ENCODE results near the gene IQCK. TPM values are rescaled to one million over a fixed set of nuclear protein-coding genes. Genes with fewer than 3 reads are reported as not detected.

The IQCK gene
- total RNA-seq, 5 donors from 2014 or later (not counting 1 experiment from before 2014, with no cell fraction given) = 1.6 to 3.3 (median 2.0) TPM

DNA sequence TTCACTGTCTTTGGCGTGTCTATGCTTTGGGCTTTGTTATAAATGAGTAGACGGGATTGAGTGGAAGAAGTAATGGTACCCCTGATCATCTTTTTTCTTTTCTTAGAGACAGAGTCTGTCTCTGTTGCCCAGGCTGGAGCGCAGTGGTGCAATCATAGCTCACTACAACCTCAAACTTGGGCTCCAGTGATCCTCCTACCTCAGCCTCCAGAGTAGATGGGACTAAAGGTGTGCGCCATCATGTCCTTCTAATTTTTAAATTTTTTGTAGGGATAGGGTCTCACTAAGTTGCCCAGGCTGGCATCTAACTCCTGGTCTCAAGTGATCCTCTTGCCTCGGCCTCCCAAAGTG is 181.5 kb downstream of the IQCK start:
- H3K4me3 Mint-ChIP-seq = no peak overlapping the region
- no peaks in the 10 kb centered on the region for H3K36me3 Mint-ChIP-seq
- H3K36me3 ChIP-seq (ENCODE audit: control insufficient read depth in 2 of 2, extremely low read depth in 1 of 2, insufficient read depth in 1 of 2, low read length in 1 of 2) = no peaks in the 10 kb centered on the region
- ChIA-PET POLR2A (no interaction called here), CTCF (interaction anchor here (0.6 to 0.8 kb wide), 2 partner anchors 316 to 341 kb away, joined by 3 read pairs; no protein-coding TSS in a partner anchor)
- H3K27ac ChIP-seq (ENCODE audit: low read length) = no peak overlapping the region
- no peak overlapping the region for H3K4me3 ChIP-seq (ENCODE audit: control insufficient read depth in 1 of 2, extremely low read depth in 1 of 2, low read length in 1 of 2)
- no peaks in the 10 kb centered on the region for H3K9me3 ChIP-seq
- peaks cover 8 to 15% of the 10 kb centered on the region in 2 donors for H3K27me3 Mint-ChIP-seq
- H3K27ac Mint-ChIP-seq = no peak overlapping the region
- H3K4me1 ChIP-seq (ENCODE audit: control insufficient read depth in 1 of 2, extremely low read depth in 1 of 2, insufficient read depth in 2 of 2, low read length in 2 of 2) = peaks cover 0 to 5% of the 10 kb centered on the region in 2 experiments
- no peaks in the 10 kb centered on the region for H3K9me3 Mint-ChIP-seq
- peaks cover 0 to 22% of the 10 kb centered on the region in 2 experiments for H3K27me3 ChIP-seq (replicated peaks in 1 of 2; ENCODE audit: control insufficient read depth in 2 of 2, extremely low read depth in 1 of 2, insufficient read depth in 2 of 2, low read length in 1 of 2)
- no CpG with 5 or more reads among the region's 5 CpGs for WGBS (ENCODE audit: insufficient coverage)
- no peak for DNase-seq
- peaks cover 2 to 7% (median 2%) of the 10 kb centered on the region in 3 donors for H3K4me1 Mint-ChIP-seq
- no peak for ATAC-seq (replicated peaks in 1 of 4)

DNA sequence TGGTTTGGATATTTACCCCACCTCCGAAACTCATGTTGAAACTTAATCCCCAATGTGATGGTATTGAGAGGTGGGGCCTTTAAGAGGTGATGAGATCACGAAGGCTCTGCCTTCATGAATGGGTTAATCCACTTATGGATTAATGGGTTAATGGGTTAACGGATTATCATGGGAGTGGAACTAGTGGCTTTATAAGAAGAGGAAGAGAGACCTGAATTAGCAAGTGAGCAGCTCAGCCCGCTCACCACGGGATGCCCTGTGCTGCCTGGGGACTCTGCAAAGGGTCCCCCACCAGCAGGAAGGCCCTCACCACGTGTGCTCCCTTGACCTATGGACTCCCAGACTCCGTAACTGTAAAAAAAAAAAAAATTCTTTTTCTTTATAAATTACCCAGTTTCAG is 183.1 kb downstream of the IQCK start:
- Mint-ChIP-seq H3K27me3 (peaks cover 8 to 15% of the 10 kb centered on the region in 2 donors), H3K36me3 (no peaks in the 10 kb centered on the region), H3K4me1 (peaks cover 2 to 7% (median 2%) of the 10 kb centered on the region in 3 donors), H3K4me3 (no peak overlapping the region), H3K27ac (no peak overlapping the region), H3K9me3 (no peaks in the 10 kb centered on the region)
- Histone ChIP-seq H3K4me3 (ENCODE audit: control insufficient read depth in 1 of 2, extremely low read depth in 1 of 2, low read length in 1 of 2) (no peak overlapping the region), H3K36me3 (ENCODE audit: control insufficient read depth in 2 of 2, extremely low read depth in 1 of 2, insufficient read depth in 1 of 2, low read length in 1 of 2) (no peaks in the 10 kb centered on the region), H3K4me1 (ENCODE audit: control insufficient read depth in 1 of 2, extremely low read depth in 1 of 2, insufficient read depth in 2 of 2, low read length in 2 of 2) (peaks cover 0 to 5% of the 10 kb centered on the region in 2 experiments), H3K9me3 (no peaks in the 10 kb centered on the region), H3K27ac (ENCODE audit: low read length) (no peak overlapping the region), H3K27me3 (replicated peaks in 1 of 2; ENCODE audit: control insufficient read depth in 2 of 2, extremely low read depth in 1 of 2, insufficient read depth in 2 of 2, low read length in 1 of 2) (peaks cover 0 to 22% of the 10 kb centered on the region in 2 experiments)
- DNase-seq (no peak), ATAC-seq (replicated peaks in 1 of 4) (no peak)
- CTCF ChIA-PET = no interaction called here
- POLR2A ChIA-PET = interaction anchor here in 1 of 2 donors (0.7 kb wide), 1 partner anchor 173 kb away, joined by 4 read pairs; no protein-coding TSS in a partner anchor
- 83% methylated on average over 3 of the region's 7 CpGs for WGBS (ENCODE audit: insufficient coverage)

DNA sequence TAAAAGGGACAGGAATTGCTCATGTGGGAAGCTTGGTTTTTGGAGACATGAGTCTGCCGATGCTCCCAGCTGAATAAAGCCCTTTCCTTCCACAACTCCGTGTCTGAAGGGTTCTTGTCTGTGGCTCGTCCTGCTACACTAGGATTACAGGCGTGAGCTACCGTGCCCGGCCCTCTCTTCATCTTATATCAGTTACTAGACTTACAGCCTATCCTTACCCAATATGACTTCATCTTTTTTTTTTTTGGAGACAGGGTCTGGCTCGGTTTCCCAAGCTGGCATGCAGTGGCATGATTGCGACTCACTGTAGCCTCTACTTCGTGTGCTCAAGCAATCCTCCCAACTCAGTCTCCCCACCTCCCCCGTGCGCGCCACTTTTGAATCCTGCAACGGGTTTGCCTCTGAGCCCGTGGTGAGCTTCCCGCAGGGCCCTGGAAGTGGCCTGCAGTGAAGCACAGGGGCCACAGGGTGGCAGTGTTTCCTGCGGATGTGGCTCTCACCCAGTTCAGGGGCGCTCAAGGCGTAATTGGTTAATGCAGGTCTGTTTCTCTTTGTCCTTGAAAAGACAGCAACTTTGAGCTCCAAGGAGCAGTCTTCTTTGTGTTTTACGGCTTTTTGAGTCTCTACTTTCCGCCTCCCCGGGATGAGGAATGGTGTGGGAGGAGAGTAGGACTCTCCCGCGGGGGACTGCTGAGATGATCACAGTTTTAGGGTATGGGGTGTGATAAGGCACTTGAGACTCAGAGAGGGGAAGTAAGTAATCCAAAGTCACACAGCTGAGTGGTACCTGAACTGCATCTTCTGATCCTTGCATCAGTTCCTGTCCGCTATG is 189.3 kb downstream of the IQCK start:
- H3K36me3 Mint-ChIP-seq = no peaks in the 10 kb centered on the region
- 18% methylated on average over 22 of the region's 24 CpGs for WGBS (ENCODE audit: insufficient coverage)
- peak overlapping the region in 1 of 2 donors; percentile 44 for H3K27ac Mint-ChIP-seq
- ATAC-seq (replicated peaks in 1 of 4) = peak; percentile 95 to 98 (median 97)
- H3K36me3 ChIP-seq (ENCODE audit: control insufficient read depth in 2 of 2, extremely low read depth in 1 of 2, insufficient read depth in 1 of 2, low read length in 1 of 2) = no peaks in the 10 kb centered on the region
- no peak overlapping the region for H3K27ac ChIP-seq (ENCODE audit: low read length)
- peak; percentile 40 to 80 (median 62) for DNase-seq
- H3K27me3 ChIP-seq (replicated peaks in 1 of 2; ENCODE audit: control insufficient read depth in 2 of 2, extremely low read depth in 1 of 2, insufficient read depth in 2 of 2, low read length in 1 of 2) = peaks cover 0 to 11% of the 10 kb centered on the region in 2 experiments
- POLR2A ChIA-PET = no interaction called here
- no peaks in the 10 kb centered on the region for H3K9me3 ChIP-seq
- H3K9me3 Mint-ChIP-seq = no peaks in the 10 kb centered on the region
- CTCF ChIA-PET = interaction anchor here (0.6 to 1.7 kb wide), 17 partner anchors 9 to 1174 kb away, joined by 3 to 20 read pairs (median 4); partner anchors contain the start of gene VPS35L (in 1 of the 2)
- peaks cover 9 to 11% (median 9%) of the 10 kb centered on the region in 3 donors for H3K4me1 Mint-ChIP-seq
- H3K4me3 Mint-ChIP-seq = peak overlapping the region; percentile 39 to 55 (median 55)
- peak overlapping the region in 1 of 2 donors; percentile 17 for H3K4me3 ChIP-seq (ENCODE audit: control insufficient read depth in 1 of 2, extremely low read depth in 1 of 2, low read length in 1 of 2)
- peaks cover 14 to 17% of the 10 kb centered on the region in 2 donors for H3K27me3 Mint-ChIP-seq
- peaks cover 0 to 8% of the 10 kb centered on the region in 2 experiments for H3K4me1 ChIP-seq (ENCODE audit: control insufficient read depth in 1 of 2, extremely low read depth in 1 of 2, insufficient read depth in 2 of 2, low read length in 2 of 2)

Other genes with a start within 250 kb of the IQCK start
- 10 to 100 TPM; 19.8 to 24.8 (median 23.1) TPM for gene GDE1, start 196.2 kb upstream of the IQCK start, total RNA-seq
- gene CCP110, start 194.3 kb upstream of the IQCK start, total RNA-seq = 10 to 100 TPM; 12.3 to 18.8 (median 17.1) TPM
- 10 to 100 TPM; 40.2 to 46.9 (median 42.9) TPM for gene VPS35L, start 162.6 kb upstream of the IQCK start, total RNA-seq
- gene KNOP1, start within 50 bp of the IQCK start, total RNA-seq = 10 to 100 TPM in 4 of 5 donors, 1 to 10 TPM in 1; 8.2 to 20.4 (median 18.6) TPM
- gene GPRC5B, start 166.6 kb downstream of the IQCK start, total RNA-seq = 1 to 10 TPM; 1.2 to 4.4 (median 1.4) TPM